Activated CD4-positive, alpha-beta T cell treated with anti-CD3 and anti-CD28 coated beads, Interleukin-2, amount 10 ng/mL, durations not matched to agents 24 days and 14 days (primary cell): ENCODE data around the gene MRPL24. TPM values are rescaled to one million over a fixed set of nuclear protein-coding genes. Genes with fewer than 3 reads are reported as not detected.

Source experiments
- DNase-seq: peaks from one replicate; pipeline ENCODE4 v3.0.0; 2022
- H3K27ac Mint-ChIP-seq: one replicate; pipeline ENCODE4 v1.8.0; 2022; ENCODE audit warnings: mild to moderate bottlenecking, mixed read lengths
- H3K27me3 Mint-ChIP-seq: one replicate; pipeline ENCODE4 v1.8.0; 2022; ENCODE audit warnings: mixed read lengths
- H3K36me3 Mint-ChIP-seq: one replicate; pipeline ENCODE4 v1.8.0; 2022; ENCODE audit warnings: low read depth, mild to moderate bottlenecking, mixed read lengths
- H3K4me1 Mint-ChIP-seq: one replicate; pipeline ENCODE4 v1.8.0; 2021; ENCODE audit warnings: mixed read lengths
- H3K4me3 Mint-ChIP-seq: one replicate; pipeline ENCODE4 v1.8.0; 2022; ENCODE audit warnings: mild to moderate bottlenecking, moderate library complexity, mixed read lengths
- H3K9me3 Mint-ChIP-seq: one replicate; pipeline ENCODE4 v1.8.0; 2021; ENCODE audit warnings: mixed read lengths
- intact Hi-C: fragments of 100-400 bp; cut with micrococcal nuclease; formaldehyde crosslinking; loops from one replicate; pipeline ENCODE4 v1.15.1; 2023
- total RNA-seq: library from RNA; stranded (reverse); gene quantifications from 2 replicates; pipeline ENCODE4 v1.2.3, GENCODE V29; 2022

The MRPL24 gene
- 134 and 135 TPM in 2 replicates for total RNA-seq

DNA sequence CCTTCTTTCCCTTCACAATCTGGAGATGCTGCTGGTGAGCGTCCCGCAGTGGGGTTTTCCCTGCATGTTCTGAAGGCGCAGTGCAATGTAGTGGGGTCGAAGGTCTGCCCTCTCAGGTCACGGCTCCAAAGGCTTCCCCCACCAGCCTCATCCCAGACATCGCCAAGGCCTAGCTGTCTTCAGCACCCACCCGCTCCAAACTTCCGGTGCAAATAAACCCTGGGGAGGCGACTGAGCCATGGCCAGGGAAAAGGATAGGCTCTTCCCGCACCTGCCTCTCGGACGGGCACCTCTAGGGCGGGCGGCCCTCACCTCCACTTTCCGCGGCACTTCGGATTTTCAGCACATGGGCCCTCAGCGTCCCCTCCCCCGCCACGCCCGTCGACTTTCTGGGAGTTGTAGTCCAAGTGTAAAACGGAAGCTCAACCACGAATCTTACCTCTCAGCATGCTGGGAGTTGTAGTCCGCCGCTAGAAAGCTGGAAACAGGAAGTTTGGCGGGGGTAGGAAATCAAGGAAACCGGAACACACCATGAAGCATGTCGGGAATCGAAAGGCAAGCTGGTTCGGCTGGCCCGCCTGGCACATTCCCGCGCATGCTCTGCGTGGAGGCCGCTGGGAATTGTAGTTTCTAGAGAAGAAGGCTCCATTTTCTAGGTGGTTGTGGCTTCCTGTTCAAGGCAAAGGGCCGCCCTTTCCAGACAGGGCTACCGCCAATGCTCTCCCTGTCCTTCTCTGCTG is at the start of gene MRPL24:
TSS of gene MRPL24 (minus strand) at position 348 of the 740 bp plus-strand sequence. CDS start 2,384 bp downstream, outside the sequence.
- peak; percentile 99 for DNase-seq
- Mint-ChIP-seq H3K4me3 (peak within 1 kb of the TSS; percentile 98), H3K27me3 (no peaks in the 10 kb centered on the region), H3K9me3 (no peaks in the 10 kb centered on the region), H3K36me3 (peaks cover 66% of the 10 kb centered on the region), H3K27ac (peak within 1 kb of the TSS; percentile 96), H3K4me1 (peaks cover 24% of the 10 kb centered on the region)
- intact Hi-C loops: loop anchor here (1.0 to 5.0 kb wide), 4 partner anchors 10 to 76 kb away; partner anchors contain the start of genes HDGF, ISG20L2, METTL25B and PRCC

DNA sequence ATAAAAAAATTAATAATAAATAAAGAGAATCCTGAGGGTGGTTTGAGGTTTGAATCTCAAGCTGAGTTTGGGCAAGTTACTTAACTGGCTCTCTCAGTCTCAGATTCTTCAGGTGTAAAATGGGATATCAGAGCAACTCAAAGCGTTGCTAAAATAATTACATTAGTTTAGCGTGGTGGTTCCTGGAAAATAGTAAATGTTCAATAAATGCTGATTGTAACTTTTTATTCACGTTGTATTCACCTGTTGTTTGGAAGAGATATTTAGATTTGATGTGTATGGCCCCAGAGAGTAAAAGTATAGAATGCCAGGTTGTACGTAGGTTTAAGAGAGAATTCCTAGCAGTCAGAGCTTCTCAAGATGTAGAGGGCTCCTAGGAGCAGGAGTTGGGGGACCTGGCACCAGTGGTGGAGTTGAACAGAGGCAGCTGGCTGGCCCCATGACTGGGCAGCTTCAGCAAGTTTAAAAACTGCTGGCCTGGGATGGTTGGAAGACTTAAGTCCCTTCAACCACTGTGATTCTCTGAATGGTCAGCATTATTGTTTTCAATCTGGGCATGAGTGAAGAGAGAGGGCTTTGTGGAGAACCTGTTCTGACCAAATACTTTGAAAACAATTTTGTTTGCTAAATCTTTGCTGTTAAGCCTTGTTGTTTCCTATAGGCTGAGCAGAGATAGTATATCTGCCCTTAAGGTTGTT is 48.9 kb upstream of the MRPL24 start:
- no peaks in the 10 kb centered on the region for H3K9me3 Mint-ChIP-seq
- no peaks in the 10 kb centered on the region for H3K27me3 Mint-ChIP-seq
- H3K36me3 Mint-ChIP-seq: peaks cover 52% of the 10 kb centered on the region
- H3K27ac Mint-ChIP-seq: no peak overlapping the region
- intact Hi-C loops: no loop called here
- no peak overlapping the region for H3K4me3 Mint-ChIP-seq
- no peak for DNase-seq
- peaks cover 8% of the 10 kb centered on the region for H3K4me1 Mint-ChIP-seq

DNA sequence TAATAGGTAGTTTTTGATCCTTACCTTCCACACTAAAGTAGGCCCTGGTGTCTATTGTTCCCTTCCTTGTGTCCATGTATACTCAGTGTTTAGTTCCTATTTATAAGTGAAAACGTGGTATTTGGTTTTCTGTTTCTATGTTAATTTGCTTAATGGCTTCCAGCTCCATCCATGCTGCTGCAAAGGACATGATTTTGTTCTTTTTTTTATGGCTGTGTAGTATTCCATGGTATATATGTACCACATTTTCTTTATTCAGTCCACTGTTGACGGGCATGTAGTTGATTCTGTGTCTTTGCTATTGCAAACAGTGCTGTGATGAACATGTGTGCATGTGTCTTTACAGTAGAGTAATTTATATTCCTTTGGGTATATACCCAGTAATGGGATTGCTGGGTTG is 47.2 kb upstream of the MRPL24 start:
- no peaks in the 10 kb centered on the region for H3K27me3 Mint-ChIP-seq
- peaks cover 8% of the 10 kb centered on the region for H3K4me1 Mint-ChIP-seq
- no peak overlapping the region for H3K4me3 Mint-ChIP-seq
- DNase-seq: no peak
- intact Hi-C loops: no loop called here
- no peak overlapping the region for H3K27ac Mint-ChIP-seq
- H3K36me3 Mint-ChIP-seq: peaks cover 50% of the 10 kb centered on the region
- no peaks in the 10 kb centered on the region for H3K9me3 Mint-ChIP-seq

DNA sequence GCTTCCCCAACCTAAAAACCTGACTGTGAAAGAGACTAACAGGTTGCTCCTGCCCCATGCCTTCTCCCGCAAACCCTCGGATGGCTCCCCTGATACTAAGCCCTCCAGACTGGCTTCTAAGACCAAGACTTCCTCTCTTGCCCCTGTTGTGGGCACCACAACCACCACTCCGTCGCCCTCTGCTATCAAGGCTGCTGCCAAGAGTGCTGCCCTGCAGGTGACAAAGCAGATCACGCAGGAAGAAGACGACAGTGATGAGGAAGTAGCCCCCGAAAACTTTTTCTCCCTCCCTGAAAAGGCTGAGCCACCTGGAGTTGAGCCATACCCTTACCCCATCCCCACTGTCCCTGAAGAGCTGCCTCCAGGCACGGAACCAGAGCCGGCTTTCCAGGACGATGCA is 45.8 kb upstream of the MRPL24 start:
- peaks cover 57% of the 10 kb centered on the region for H3K36me3 Mint-ChIP-seq
- no peaks in the 10 kb centered on the region for H3K9me3 Mint-ChIP-seq
- peaks cover 12% of the 10 kb centered on the region for H3K4me1 Mint-ChIP-seq
- no peak for DNase-seq
- H3K27ac Mint-ChIP-seq: no peak overlapping the region
- no peaks in the 10 kb centered on the region for H3K27me3 Mint-ChIP-seq
- intact Hi-C loops: no loop called here
- no peak overlapping the region for H3K4me3 Mint-ChIP-seq

DNA sequence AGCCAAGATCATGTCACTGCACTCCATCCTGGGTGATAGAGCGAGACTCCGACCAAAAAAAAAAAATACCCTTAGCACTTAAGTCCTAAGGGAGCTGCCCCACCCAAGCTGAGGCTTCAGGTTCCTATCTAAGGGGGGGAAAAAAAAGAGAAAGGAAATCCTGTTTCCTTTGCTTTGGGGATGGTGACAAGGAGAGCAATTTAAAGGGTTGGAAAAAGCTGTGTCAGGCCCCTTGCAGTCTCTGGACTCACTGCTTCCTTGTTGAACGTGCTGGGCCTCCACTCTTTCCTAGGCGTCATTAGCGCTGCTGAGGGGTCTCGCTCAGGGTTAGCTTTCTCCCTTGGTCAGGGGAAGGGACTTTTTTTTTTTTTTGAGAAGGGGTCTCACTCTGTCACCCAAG is 44.6 kb upstream of the MRPL24 start:
- Mint-ChIP-seq H3K27ac (no peak overlapping the region), H3K4me1 (peaks cover 19% of the 10 kb centered on the region), H3K4me3 (no peak overlapping the region), H3K36me3 (peaks cover 60% of the 10 kb centered on the region), H3K9me3 (no peaks in the 10 kb centered on the region), H3K27me3 (no peaks in the 10 kb centered on the region)
- intact Hi-C loops: no loop called here
- no peak for DNase-seq

DNA sequence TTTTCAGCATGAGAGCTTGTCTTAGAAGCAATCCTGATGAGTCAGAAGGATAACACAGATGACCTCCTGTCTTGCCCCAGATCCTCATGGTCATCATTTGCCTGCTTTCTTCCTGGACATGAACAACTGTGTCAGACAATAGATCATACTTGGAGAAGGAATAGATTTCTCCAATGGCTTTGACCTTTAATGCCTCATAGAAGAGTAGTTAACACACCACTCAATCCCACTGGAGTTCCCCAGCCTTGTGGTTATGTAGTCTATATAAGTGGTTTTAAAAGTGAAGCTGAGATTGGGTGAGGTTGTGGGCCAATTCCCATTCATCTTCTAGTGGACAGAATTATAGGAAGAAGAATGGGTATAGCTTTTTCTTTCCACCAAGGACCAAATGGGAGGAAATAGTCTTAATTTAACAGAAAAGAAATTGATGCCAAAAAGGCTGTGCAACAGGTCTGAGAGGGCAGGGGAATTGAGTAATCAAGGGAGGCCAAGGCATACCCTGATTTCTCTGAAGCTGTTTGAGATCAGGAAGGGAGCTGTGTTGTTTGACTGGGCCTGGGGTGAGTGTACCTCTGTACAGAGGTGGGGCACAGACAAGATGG is 40.8 kb upstream of the MRPL24 start:
- no peak overlapping the region for H3K27ac Mint-ChIP-seq
- intact Hi-C loops: no loop called here
- no peak for DNase-seq
- peaks cover 25% of the 10 kb centered on the region for H3K4me1 Mint-ChIP-seq
- no peaks in the 10 kb centered on the region for H3K9me3 Mint-ChIP-seq
- no peak overlapping the region for H3K4me3 Mint-ChIP-seq
- H3K27me3 Mint-ChIP-seq: no peaks in the 10 kb centered on the region
- peaks cover 45% of the 10 kb centered on the region for H3K36me3 Mint-ChIP-seq

DNA sequence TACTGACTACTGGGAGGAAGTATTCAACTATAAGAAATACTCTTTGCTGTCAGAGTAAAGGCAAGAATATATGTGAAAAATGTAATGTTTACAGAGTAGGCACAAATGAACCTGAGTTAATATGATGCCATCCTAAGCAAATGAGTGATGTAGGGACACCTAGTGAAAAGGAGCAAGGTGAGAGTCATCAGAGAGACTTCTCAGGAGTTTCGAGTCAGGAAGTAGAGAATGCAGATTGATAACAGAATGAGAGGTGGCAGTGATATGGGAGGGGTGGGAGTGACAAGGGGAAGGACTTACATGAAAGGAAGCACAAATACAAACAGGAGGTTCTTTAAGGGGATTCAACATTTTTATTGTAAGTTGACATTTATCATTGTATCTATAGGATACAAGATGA is 36.7 kb upstream of the MRPL24 start:
- peaks cover 41% of the 10 kb centered on the region for H3K36me3 Mint-ChIP-seq
- no peak for DNase-seq
- H3K9me3 Mint-ChIP-seq: no peaks in the 10 kb centered on the region
- no peaks in the 10 kb centered on the region for H3K27me3 Mint-ChIP-seq
- H3K4me3 Mint-ChIP-seq: no peak overlapping the region
- peaks cover 39% of the 10 kb centered on the region for H3K4me1 Mint-ChIP-seq
- H3K27ac Mint-ChIP-seq: no peak overlapping the region
- intact Hi-C loops: no loop called here

DNA sequence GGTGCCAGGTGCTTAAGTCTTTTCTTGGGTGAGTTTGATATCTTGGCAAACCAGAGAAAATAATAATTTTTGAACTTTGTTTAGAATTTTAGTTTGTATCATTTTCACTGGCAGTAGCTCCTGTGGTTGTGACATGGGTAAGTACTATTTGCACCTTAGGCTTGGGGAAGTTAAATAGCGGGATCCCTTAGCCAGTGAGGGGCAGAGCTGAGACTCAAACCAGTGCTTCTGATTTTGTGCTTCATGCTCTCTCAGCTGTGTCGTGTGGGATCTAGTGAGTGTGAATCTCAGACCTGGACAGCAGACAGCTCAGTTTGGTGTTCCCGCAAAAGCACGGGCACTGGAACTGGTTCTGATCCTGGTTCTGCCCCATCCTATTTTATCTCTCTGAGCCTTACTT is 36.1 kb upstream of the MRPL24 start:
- no peak for DNase-seq
- Mint-ChIP-seq H3K36me3 (peaks cover 38% of the 10 kb centered on the region), H3K27ac (no peak overlapping the region), H3K4me1 (peaks cover 43% of the 10 kb centered on the region), H3K4me3 (no peak overlapping the region), H3K27me3 (no peaks in the 10 kb centered on the region), H3K9me3 (no peaks in the 10 kb centered on the region)
- intact Hi-C loops: no loop called here

DNA sequence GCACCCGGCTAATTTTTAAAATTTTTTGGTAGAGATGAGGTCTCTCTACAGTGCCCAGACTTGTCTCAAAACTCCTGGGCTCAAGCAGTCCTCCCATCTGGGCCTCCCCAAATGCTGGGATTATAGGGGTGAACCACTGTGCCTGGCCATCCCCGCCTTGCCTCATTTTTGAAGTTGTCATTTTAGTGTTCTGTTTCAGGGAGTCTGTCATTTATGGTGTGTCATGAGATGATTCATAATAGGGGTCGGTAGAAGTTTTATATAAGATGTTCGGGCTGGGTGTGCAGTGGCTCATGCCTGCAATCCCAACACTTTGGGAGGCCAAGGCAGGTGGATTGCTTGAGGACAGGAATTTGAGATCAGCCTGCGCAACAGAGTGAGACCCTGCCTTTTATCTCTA is 34.9 kb upstream of the MRPL24 start:
- intact Hi-C loops: no loop called here
- peaks cover 35% of the 10 kb centered on the region for H3K36me3 Mint-ChIP-seq
- H3K4me3 Mint-ChIP-seq: no peak overlapping the region
- H3K27ac Mint-ChIP-seq: peak overlapping the region; percentile 1
- no peaks in the 10 kb centered on the region for H3K27me3 Mint-ChIP-seq
- H3K9me3 Mint-ChIP-seq: no peaks in the 10 kb centered on the region
- peaks cover 40% of the 10 kb centered on the region for H3K4me1 Mint-ChIP-seq
- DNase-seq: no peak

DNA sequence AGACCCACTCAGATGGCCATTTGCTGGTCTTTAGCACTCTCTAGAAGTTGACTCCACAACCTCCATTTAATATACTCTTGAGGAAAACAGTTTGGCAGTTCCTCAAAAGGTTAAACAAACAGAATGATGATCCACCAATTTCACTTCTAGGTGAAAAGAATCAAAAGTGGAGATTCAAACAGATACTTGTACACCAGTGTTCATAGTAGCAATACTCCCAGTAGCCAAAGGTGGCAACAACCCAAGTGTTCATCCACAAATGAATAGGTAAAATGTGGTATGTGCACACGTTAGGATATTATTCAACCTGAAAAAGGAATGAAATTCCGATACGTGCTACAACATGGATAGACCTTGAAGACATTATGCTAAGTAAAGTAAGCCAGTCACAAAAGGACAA is 32.7 kb upstream of the MRPL24 start:
- Mint-ChIP-seq H3K4me1 (peaks cover 54% of the 10 kb centered on the region), H3K27ac (no peak overlapping the region), H3K4me3 (no peak overlapping the region), H3K9me3 (no peaks in the 10 kb centered on the region), H3K27me3 (no peaks in the 10 kb centered on the region), H3K36me3 (peaks cover 50% of the 10 kb centered on the region)
- intact Hi-C loops: no loop called here
- DNase-seq: no peak

DNA sequence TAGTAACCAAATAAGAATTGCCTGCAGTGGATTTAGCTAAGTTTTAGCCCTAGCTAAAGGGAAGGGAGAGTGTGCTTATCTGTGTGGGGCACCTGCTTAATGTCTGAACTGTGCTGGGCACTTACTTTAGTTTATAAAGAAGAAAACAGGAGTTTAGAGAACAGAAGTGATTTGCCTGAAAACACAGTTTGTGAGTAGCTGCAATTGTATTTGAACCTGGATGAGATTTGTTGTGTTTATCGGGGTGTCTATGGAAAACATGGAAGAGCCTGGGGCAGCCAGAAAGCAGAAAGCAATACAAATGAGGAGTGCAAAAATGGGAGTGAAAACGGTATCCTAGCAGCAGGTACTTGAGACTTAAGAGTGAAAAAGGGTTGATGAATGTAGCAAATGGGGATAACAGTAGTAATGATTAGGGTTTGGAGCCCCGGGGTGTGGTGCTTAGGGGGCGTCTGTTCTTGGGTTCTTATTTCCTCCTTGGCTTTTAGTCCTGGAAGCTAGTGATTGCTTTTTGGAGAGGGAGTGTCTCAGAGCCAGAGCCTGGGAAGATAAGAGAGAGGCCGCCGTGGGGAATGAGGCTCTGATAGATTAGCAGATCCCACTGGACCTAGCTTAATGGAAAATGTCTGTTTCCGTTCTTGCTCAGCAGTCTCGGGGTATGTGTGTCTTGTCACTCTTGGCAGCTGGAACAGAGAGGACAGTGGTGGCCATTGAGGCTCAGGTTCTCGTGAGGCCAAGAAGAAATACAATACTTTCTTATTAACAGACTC is 32.0 kb upstream of the MRPL24 start:
- peaks cover 52% of the 10 kb centered on the region for H3K36me3 Mint-ChIP-seq
- no peaks in the 10 kb centered on the region for H3K27me3 Mint-ChIP-seq
- peak overlapping the region; percentile 2 for H3K27ac Mint-ChIP-seq
- DNase-seq: no peak
- no peaks in the 10 kb centered on the region for H3K9me3 Mint-ChIP-seq
- H3K4me3 Mint-ChIP-seq: no peak overlapping the region
- H3K4me1 Mint-ChIP-seq: peaks cover 53% of the 10 kb centered on the region
- intact Hi-C loops: no loop called here

DNA sequence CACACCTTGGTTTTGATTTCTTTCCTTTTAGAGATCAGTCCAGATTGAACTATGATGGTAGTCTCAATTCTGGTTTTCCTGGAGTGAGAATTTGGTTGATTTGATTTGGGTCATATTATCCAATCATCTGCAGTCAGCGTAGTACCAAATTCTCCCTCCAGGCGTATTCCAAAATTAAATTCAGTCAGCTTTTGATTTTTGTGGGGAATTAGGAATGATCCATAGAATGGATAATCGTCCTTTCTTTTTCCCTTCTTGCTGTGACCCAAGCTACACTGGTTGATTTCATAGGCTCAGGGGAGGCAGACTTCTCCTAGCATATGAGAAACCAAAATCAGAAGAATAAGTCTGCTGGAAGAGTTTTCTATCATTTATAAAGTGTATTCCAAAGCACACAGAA is 31.3 kb upstream of the MRPL24 start:
- no peaks in the 10 kb centered on the region for H3K9me3 Mint-ChIP-seq
- intact Hi-C loops: no loop called here
- H3K27me3 Mint-ChIP-seq: no peaks in the 10 kb centered on the region
- DNase-seq: no peak
- peaks cover 48% of the 10 kb centered on the region for H3K4me1 Mint-ChIP-seq
- no peak overlapping the region for H3K4me3 Mint-ChIP-seq
- H3K36me3 Mint-ChIP-seq: peaks cover 47% of the 10 kb centered on the region
- H3K27ac Mint-ChIP-seq: no peak overlapping the region

DNA sequence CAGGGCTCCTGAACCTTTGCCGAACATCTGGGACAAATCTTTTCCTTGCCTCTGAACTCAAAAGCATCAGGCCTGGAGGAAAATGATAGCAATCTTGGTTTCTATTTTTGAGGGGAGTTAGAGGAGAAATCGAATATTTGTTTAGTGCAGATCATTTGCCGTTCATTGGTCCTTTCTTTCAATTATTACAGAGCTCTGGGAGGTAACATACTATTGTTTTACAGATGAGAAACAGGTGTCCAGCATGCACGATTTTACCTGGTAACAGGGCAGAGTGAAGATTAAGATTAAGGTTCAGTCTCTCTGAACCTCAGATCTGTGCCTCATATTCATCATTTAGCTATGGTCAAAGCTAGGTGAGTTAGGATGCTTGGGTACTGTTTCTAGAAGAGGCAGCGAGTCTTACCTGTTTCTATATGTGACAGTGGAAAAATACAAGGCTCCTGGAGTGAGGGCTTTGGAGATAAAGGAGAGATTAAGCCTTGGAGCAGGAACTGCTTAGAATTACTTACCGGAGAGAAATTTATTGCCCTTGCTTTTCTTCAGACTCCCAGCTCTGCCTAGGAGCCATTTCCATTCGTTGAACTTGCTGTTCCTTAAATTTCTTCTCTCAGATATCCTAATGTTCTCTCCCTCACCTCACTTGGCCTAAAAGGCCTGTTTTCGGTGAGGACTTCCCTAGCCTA is 27.9 kb upstream of the MRPL24 start:
- Mint-ChIP-seq H3K27ac (no peak overlapping the region), H3K27me3 (no peaks in the 10 kb centered on the region), H3K4me3 (no peak overlapping the region), H3K9me3 (no peaks in the 10 kb centered on the region), H3K36me3 (peaks cover 38% of the 10 kb centered on the region), H3K4me1 (peaks cover 47% of the 10 kb centered on the region)
- DNase-seq: no peak
- intact Hi-C loops: no loop called here
